GM18508 (cell line): Measurements from ENCODE around the gene HCFC1R1.

Source experiments
- ATAC-seq: cut with Tn5 transposase; IDR thresholded peaks from one replicate; pipeline ENCODE4 v1.9.1; 2021; ENCODE audit warnings: moderate number of reproducible peaks; ENCODE audit not compliant: insufficient read depth, unreplicated experiment

HCFC1R1 gene

DNA sequence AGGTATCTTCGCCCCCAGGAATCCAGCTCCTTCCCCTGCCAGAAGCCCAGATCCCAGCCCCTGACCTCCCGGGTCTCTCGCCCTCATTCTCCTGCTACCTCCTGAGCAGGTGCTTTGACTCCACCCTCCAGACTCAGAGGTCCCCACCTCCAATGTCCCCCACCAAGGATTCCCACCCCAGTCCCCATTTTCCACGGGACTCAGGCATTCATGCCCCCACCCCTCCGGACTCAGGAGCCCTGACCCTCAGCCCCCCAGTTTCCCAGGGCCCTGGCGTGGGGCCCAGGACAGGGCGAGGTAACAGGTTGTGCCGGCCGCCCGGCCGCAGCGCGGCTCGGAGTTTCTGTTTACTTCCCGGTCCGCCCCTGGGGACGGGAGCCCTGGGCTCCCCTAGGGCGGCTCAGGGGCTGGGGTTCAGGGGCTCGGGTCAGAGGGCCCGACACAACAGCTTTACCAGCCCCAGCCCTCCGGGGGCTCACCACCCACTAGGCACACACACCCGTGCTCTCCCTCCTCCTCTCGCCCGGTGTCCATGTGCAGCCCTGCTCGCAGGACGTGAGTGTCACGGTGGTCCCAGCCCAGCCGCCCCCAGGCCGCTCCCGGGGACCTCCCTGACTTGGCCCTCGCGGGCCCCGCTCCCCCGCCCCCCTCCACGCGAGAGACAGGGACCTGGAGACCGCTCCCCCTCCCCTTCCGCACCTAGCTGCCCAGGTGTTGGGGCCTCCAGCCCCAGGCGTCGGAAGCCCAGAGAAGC lies 12.4 kb upstream of the HCFC1R1 start:
- ATAC-seq = no peak

DNA sequence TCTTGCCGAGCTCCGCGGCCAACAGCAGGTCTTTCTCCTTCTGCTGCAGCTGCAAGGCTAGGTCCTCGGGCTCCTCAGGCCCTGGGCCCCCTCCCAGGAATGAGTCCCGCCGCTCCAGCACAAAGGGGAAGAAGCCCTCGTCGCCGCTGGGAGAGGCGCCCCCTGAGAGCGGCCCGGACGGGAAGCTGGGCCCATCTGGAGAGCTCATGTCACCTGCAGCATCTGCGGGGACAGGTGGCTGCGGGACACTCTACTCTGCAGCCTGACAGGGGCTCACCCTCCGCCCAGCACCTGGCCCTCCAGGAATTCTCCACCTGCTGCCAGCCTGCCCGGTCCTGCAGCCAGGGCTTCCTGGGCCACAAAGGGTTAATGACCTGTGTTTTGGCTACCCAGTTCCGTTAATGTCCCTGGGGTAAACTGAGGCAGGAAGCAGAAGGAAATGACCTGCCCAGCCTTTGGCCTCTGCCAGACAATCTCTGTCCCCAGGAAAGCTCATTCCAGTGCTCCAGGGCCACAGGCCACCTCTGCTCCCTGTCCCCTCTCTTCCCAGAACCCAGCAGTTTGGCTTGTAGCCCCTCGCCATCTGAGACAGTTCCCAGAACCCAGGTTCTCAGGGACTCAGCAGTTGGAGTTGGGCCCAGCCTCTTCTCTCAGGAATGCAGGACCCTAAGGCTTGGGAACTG lies 11.7 kb upstream of the HCFC1R1 start:
- no peak for ATAC-seq

DNA sequence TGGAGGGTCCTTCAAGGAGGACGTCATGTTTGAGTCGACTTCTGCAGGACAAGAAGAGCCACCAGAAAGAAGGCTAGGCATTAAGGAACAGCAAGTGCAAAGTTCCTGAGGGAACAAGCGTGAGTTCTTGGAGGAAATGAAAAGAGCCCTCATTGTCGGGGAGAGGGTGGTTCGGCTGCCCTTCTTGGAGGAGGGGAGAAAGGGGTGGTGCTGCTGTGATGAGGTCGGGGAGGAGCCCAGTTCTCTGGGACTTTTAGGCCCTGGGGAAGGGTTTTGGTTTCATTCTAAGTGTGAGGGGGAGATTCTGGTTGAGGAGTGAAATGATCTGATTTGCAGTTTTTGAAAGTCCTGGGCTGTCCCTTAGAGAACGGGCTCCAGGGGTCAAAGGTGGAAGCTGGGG lies 8.9 kb upstream of the HCFC1R1 start:
- no peak for ATAC-seq

DNA sequence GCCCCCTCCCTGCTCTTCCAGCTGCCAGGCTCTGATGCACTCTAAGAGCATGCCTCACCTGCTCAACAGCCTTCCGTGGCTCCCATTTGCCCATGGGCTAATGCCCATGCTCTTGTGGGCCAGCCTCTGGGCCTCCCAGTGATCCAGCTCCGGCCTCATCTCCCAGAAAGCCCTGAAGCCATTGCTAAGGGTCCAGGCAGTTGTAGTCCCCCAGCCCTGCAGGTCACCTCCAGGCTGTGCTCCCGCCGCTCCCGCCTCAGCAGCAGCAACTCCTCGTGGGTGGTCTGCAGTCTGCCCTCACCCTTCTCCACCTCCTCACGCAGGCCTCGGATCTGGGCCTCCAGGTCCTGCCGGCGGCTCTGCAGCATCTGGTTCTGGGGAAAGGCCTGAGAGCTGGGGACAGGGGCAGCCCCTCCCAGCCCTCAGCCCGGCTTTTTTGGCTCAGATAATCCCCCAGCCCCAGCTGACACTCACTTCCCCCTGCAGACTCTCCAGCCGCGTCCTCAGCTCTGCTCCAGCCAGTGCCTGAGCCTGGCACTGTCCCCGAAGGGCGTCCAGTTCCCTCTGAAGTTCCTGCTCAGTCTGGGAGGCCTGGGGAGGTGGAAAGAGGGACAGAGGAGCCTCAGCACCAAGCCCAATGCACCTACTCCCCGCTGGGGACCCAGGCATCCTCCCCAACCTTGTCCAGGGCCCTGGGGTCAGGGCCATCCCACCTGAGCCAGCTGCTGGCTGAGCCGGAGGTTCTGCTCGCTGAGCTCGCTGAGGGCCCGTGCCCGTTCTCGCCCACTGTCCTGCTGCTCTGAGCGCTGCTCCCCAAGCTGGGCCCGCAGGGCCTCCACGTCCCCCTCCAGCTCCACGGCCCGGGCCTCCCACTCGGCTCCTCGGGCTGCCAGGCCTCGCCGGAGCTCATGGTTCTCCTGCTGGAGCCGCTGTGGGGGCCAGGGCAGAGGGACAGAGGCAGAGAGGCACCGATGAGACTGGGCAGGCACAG lies 6.8 kb upstream of the HCFC1R1 start:
- no peak for ATAC-seq

DNA sequence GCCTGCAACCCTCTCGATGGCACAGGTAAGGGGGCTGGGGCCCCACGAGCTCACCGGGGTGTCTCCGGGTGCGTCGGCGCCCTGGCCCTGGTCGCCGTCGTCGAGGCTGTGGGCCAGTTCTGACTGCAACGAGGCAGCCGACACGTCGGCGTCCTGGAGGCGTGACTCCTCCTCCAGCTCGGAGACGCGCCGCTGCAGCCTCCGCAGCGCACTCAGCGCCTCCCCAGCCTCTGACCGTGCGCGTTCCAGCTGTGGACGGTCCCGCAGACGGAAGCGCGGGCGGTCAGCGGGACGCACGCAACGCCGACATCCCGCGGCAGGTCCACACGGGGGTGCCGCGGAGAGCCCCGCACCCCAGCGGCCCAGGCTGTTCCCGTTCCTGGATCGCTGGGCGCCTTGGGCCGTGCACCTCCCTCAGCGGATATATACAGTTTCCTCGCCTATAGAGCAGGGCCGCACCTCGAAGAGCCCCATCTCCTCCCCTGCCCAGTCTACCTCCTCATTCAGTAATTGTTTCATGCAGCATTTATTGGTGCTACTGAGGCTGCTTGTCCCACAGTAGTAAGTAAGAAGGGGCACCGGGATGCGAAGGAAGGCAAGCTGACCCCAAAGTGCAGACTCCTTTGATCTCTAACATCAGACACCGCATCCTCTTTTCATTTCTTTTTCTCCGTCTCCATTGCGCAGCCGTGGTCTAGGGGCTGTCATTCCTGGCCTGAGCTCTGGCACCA lies 5.9 kb upstream of the HCFC1R1 start:
- no peak for ATAC-seq

DNA sequence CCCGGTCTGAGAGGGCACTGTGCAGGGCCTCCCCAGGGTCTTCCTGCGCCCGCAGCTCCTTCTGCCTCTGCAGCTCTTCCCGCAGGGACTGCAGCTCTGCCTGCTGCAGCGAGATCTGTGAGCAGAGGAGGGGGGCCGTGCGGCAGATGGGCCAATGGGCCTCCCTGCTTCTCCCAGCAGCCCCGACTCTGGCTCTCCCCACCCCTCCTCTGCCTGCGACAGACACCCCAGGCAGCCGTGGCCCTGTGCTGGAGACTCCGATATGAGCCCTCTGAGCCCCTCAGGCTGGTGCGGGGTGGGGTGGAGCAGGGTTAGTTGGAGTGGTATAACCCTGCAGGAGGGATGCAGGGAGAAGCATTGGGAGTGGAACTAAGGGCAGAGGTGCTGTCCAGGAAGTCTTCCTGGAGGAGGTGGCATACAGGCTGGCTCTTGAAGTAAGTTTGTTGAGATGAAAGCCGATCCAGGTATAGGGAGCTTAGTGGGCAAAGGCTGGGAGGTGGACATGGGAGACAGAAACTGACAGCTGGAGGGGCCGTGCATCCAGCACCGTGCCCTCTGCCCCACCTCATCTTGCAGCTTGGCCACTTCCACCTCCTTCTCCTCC lies 5.1 kb upstream of the HCFC1R1 start:
- ATAC-seq = no peak

DNA sequence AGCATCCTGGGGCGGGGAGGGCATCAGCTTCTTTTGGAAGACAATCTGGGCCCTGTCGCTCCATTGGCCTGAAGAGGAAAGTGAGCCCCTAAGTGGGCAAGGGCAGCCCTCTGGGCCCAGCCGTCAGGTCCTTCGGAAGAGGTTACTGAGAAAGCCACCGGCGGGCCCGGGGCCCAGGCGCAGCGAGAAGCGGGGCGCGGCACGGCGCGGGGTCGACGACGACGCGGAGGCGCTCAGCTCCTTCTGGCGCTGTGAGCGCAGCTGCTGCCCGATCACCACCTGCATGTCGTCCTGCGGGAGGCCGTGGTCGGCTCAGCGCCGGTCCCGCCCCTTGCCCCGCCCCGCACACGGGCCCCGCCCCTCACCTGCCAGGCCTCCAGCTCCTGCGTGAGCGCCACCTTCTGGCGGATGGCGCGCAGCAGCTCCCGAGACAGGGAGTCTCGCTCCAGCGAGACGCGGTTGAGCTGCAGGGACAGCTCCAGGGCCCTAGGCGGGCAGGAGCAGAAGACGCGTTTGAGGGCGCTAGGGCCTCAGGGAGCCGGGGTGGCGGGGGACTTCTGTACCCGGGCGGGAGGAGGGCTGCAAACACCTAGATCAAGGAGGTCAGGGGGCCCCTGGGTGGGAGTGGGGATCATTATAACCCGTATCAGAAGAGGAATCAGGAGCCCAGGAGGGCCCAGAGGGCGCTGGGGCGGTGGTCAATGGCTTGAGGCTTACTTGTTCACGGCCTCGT lies 4.4 kb upstream of the HCFC1R1 start:
- no peak for ATAC-seq

DNA sequence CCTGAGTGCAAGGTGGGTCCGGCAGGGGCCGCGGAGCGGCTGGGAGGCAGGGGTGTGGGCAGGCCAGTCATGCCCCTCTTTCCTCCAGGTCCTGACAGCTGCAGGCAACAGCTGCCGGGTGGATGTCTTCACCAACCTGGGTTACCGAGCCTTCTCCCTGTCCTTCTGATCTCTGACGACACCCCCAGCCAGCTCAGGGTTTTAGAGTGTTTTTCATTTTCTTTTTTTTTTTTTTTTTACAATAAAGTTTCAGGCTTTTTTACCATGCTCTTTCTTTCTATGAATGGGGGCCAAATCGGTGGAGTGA lies 3.7 kb upstream of the HCFC1R1 start:
- no peak for ATAC-seq

DNA sequence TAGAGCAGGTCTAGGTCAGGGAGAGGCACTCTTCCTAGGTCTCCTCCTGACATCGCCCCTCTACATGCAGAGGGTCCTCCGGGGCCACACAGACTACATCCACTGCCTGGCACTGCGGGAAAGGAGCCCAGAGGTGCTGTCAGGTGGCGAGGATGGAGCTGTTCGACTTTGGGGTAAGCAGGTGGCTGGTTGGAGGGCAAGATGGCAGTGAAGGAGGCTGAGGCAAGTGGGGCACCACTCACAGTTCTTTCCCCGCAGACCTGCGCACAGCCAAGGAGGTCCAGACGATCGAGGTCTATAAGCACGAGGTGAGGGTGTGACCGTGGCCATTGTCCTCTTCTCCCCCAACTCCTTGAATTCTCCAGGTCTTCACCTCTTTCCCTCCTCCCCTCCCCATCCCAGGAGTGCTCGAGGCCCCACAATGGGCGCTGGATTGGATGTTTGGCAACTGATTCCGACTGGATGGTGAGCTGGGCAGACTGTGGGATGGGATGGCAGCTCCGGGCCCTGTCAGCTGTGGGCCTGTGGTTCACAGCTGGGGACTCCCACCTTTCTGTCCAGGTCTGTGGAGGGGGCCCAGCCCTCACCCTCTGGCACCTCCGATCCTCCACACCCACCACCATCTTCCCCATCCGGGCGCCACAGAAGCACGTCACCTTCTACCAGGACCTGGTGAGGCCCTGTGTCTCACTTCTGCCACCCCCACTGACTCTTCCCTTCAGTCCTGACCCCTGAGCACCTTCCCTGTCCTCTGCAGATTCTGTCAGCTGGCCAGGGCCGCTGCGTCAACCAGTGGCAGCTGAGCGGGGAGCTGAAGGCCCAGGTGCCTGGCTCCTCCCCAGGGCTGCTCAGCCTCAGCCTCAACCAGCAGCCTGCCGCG lies 3.1 kb upstream of the HCFC1R1 start:
- no peak for ATAC-seq

DNA sequence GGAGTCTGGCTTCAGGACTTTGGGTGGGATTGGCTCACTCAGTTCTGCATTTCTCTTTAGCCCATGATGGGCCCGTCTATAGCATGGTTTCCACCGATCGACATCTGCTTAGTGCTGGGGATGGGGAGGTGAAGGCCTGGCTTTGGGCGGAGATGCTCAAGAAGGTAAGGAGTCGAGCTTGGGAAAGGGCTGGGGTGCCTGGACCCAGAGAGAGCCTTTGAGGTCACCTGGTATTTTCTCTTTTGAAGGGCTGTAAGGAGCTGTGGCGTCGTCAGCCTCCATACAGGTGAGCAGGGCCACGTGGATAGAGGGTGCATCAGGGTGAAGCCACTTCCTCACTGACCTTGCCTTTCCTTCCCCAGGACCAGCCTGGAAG lies 2.2 kb upstream of the HCFC1R1 start:
- ATAC-seq = no peak

DNA sequence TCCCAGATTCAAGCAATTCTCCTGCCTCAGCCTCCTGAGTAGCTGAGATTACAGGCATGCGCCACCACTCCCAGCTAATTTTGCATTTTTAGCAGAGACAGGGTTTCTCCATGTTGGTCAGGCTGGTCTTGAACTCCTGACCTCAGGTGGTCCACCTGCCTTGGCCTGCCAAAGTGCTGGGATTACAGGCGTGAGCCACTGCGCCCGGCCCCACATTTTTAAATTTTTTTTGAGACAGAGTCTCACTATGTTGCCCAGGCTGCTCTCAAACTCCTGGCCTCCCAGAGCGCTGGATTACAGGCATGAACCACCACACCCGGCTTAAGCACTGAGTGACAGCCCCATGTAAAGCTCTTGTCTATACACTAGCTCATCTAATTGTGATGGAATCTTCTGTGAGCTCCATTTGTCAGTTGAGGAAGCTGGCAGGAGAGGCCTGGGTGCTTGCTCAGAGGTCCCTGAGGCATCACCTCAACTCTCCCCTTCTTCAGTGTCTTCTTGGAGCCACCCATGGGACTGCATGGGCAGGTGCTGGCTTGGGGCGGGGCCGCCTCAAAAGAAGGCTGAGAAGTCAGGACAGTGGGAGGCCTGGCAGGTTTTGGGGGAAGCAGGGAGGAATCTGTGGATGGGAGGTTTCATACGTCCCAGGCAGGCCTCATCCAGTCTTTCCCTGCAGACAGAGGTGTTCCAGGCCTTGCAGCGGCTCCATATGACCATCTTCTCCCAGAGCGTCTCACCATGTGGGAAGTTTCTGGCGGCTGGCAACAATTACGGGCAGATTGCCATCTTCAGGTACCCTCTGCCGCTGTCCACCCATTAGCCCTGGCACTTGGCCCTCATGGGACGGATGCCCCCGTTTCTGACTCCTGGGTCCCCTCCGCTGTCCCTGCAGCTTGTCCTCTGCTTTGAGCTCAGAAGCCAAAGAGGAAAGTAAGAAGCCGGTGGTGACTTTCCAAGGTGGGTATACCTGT lies 1.6 kb upstream of the HCFC1R1 start:
- no peak for ATAC-seq

DNA sequence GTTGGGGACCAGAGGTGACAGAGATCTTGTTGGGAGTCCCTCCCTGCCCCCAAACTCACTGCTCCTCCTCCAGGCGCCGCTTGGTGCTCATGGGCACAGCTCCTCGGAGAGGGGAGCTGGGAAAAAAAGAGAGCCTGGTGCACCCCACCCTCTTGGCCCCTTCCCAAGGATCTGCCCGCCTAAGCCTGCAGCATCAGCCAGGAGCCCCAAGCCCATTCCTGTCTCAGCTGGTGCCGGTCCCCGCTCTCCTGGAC lies 400 bp downstream of the HCFC1R1 start:
- no peak for ATAC-seq

DNA sequence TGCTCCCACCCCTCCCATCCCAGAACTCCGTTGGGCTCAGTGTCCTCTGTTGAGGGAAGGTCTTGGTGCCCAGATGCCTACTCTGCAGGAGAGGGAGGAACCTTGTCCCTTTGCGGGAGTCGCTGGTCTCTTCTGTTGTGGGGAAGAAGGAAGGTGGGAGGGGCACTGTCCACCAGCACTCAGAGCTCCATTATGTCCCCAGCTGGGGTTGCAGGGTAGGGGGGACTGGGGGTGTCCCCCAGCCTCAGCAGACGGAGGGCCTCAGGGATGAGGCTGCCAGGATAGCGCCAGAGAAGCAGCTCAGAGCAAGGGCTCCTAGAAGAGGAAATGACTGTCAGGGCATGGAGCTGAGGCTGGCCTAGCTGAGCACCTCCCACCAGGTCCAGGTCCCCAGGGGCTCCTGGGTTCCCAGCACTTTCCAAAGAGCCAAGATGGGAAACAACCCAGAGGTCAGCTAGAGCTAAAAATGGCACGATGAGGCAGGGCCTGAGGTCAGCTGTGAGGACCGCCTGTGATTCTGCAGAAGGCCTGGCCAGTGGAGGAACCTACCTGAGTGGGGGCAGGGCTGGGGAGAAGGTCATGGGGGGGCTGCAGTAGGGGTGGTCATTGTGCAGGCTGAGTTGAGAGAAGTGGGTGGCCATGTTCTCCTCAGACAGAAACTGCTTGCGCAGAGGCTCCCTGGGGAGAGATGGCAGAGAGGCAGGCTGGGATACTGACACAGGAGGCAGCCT lies 893 bp downstream of the HCFC1R1 start:
- no peak for ATAC-seq

DNA sequence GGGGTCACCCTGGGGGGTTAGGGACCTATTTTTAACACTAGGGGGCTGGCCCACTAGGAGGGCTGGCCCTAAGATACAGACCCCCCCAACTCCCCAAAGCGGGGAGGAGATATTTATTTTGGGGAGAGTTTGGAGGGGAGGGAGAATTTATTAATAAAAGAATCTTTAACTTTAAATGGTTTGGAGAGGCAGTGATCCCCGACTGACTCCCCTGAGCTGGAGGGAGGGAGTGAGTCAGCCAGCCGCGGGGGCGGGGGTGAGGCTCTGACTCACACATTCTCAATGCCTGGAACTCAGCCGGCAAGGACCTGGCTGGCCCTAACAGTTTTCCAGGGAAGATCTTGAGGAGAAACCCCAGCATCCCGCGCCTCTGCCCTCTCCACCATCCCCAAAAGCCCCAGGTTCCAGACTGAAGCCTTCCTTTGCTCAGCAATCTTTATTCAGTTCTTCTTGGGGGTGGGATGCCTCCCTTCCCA lies 1.5 kb downstream of the HCFC1R1 start:
- no peak for ATAC-seq

DNA sequence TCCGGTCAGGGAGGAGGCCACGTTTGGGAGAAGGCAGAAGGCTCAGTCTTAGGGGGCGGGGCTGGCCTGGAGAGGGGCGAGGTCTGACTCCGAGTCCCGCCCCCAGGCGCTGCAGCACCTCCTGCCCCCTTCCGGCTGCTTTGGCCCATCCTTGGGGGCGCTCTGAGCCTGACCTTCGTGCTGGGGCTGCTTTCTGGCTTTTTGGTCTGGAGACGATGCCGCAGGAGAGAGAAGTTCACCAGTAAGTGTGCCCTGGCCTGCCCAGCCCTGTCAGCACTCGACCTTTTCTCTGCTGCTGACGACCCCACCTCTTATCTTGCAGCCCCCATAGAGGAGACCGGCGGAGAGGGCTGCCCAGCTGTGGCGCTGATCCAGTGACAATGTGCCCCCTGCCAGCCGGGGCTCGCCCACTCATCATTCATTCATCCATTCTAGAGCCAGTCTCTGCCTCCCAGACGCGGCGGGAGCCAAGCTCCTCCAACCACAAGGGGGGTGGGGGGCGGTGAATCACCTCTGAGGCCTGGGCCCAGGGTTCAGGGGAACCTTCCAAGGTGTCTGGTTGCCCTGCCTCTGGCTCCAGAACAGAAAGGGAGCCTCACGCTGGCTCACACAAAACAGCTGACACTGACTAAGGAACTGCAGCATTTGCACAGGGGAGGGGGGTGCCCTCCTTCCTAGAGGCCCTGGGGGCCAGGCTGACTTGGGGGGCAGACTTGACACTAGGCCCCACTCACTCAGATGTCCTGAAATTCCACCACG lies 2.1 kb downstream of the HCFC1R1 start:
- no peak for ATAC-seq
